Activated CD4-positive, alpha-beta T cell treated with anti-CD3 and anti-CD28 coated beads, Interleukin-2, amount 50 U/mL, for 24 hours (primary cell): ENCODE data around the gene KRTAP10-7.
"Not testable (repeated sequence)": the region's sequence is repeated elsewhere in the genome, so short reads cannot be mapped to it uniquely, and the experiment has no call there.

ENCODE experiments used
- DNase-seq, 2 donors: peaks; one replicate each; pipeline ENCODE4 v3.0.0-alpha.2; 2020; ENCODE audit warnings: low read depth in 1 of 2, low spot score in 1 of 2

KRTAP10-7 gene, protein sequence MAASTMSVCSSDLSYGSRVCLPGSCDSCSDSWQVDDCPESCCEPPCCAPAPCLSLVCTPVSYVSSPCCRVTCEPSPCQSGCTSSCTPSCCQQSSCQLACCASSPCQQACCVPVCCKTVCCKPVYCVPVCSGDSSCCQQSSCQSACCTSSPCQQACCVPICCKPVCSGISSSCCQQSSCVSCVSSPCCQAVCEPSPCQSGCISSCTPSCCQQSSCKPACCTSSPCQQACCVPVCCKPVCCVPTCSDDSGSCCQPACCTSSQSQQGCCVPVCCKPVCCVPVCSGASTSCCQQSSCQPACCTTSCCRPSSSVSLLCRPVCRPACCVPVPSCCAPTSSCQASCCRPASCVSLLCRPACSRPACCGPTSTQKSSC

DNA sequence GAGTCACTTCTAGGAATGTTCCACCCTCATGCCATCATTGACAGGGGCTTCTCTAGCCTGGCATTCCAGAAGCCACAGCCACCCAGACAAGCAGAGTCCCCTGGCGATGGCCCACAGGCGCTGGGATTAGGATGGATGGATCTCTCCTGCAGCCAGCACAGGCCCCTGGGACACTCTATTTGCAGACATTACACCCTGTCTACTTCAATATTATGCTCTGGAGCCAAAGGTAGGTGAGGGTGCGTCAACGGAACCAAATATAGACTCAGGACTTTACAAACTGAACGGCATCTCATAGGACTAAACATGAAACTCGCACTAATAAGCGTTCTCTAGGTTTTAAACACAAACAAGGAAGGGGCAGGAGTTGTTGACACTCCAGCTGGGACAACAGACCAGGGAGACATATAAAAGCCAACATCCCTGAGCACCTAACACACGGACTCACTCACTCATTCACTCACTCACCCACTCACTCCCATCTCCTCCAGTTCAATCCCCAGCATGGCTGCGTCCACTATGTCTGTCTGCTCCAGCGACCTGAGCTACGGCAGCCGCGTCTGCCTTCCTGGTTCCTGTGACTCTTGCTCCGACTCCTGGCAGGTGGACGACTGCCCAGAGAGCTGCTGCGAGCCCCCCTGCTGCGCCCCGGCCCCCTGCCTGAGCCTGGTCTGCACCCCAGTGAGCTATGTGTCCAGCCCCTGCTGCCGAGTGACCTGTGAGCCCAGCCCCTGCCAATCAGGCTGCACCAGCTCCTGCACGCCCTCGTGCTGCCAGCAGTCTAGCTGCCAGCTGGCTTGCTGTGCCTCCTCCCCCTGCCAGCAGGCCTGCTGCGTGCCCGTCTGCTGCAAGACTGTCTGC is at the start of gene KRTAP10-7:
Gene KRTAP10-7 (plus strand): TSS at position 480 of the 861 bp plus-strand sequence. CDS start 25 bp downstream, at position 505.
- DNase-seq = not testable (repeated sequence)

DNA sequence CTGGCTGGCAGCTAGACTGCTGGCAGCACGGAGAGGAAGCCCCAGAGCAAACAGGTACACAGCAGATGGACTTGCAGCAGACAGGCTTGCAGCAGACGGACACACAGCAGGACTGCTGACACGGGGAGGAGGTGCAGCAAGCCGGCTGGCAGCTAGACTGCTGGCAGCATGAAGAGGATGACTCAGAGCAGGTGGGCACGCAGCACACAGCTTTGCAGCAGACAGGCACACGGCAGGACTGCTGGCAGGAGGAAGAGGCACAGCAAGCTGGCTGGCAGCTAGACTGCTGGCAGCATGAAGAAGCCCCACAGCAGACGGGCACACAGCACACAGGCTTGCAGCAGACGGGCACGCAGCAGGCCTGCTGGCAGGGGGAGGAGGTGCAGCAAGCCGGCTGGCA is 49.6 kb upstream of the KRTAP10-7 start:
- no peak for DNase-seq

DNA sequence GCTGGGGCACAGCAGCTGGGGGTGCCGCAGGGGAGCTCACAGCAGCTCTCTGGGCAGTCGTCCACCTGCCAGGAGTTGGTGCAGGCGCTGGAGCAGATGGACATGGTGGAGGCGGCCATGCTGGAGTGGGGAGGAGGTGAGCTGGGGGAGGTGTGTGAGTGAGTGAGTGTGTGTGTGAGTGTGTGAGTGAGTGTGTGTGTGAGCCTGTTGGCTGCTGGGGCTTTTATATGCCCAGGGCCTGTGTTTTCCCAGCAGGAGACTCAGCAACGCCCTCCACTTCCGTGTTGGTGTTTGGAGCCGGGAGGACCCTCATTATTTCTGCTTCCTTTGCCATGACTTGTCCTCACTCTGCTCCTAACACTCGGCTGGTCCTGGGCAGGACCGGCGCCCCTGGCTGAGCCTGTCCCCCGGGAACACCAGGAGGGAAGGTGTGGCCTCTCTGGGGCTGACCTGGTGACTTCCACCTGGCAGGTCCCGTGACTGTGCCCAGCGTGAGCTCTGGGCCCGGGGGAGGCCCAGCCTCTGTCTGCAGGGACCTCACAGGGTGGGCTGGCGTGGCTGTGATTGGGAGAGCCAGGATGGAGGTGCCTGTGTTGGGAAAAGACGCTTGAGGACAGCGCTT is 48.9 kb upstream of the KRTAP10-7 start, which contains the start of gene KRTAP10-2:
Gene KRTAP10-2 (minus strand): TSS at position 166 of the 622 bp plus-strand sequence. CDS start 47 bp downstream, at position 119.
- no peak for DNase-seq

DNA sequence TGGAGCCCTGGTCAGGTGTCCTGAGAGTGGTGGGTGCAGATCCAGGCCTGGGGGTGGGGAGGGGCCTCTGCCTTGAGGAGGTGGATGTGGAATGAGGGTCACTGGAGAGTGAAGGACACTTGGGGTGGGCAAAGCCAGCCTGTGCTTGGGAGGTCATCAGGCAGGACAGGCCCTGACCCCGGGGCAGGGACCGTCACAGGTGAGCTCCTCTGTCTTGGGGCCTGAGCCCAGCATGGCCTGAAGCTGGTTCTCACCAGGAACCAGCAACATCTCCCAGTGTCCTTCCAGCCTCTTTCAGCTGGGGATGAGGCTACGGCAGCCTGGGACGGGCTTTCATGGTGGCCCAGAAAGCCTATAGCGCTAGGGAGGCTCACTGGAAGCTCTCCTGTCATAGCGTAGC is 48.3 kb upstream of the KRTAP10-7 start:
- DNase-seq = no peak

DNA sequence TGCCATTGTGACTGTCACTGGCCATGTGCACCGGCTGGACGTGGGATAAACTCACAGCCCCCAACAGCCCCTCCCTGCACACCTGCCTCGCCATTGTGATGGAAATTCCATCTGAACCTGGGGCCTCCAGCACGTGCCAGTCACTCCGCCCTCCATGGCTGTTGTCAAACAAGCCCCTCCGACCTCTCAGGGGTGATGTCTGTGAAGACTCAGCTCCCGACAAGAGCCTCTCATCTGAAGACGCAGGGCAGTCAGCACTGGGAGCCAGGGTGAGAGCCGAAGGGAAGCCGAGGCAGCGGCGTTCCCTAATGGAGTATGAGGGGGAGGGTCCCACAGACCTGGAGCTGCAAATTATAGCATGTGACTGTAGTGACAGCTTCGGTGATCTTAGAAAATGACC is 47.7 kb upstream of the KRTAP10-7 start:
- no peak for DNase-seq

DNA sequence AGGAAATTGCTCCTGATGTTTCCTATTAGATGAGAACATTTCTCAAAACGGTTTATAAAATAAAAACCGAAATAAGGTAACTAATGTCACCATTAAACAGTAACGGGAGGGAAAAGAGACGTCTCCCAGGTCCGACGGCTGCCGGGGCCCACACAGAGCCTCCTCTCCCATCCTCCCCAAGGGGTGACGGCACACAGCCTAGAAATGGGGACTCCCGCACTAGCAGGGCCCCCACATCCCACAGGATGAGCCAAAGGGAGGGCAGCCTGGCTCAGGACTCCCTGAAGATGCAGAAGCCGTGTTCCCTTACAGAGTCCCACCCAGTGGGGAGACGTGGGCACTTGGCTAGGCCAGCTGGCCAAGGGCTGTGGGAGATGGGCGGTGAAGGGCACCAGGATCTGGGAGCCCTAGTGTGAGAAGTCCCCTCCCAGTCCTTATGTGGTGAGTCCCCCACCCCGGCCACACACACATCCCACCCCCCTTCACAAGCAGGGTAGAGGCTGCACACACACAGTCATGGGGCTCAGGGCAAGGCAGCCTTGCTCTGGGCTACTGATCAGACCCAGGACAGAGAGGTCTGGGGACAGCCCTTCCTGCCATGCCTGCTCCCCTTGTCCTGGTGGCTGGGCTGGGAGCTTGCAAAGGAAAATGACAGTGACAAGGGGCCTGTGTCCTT is 45.1 kb upstream of the KRTAP10-7 start:
- DNase-seq = no peak

DNA sequence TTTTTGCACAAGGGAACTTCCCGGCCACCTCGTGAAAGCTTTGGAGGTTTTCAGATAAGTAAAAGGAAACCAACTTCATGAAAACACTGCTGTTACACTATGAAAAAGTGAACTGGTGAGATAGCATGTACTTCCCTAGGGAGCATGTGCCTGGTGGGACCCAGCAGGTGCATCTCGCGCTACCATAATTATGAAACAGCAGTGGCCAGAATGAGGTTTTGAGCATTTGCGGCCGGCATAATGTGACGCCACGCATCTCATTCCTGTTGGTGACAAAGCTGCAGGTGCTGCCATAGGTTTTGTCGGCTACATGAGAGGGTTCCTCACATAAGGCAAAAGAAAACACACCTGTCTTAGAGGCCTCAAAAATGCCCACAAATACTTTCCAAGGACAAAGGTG is 43.5 kb upstream of the KRTAP10-7 start:
- no peak for DNase-seq

DNA sequence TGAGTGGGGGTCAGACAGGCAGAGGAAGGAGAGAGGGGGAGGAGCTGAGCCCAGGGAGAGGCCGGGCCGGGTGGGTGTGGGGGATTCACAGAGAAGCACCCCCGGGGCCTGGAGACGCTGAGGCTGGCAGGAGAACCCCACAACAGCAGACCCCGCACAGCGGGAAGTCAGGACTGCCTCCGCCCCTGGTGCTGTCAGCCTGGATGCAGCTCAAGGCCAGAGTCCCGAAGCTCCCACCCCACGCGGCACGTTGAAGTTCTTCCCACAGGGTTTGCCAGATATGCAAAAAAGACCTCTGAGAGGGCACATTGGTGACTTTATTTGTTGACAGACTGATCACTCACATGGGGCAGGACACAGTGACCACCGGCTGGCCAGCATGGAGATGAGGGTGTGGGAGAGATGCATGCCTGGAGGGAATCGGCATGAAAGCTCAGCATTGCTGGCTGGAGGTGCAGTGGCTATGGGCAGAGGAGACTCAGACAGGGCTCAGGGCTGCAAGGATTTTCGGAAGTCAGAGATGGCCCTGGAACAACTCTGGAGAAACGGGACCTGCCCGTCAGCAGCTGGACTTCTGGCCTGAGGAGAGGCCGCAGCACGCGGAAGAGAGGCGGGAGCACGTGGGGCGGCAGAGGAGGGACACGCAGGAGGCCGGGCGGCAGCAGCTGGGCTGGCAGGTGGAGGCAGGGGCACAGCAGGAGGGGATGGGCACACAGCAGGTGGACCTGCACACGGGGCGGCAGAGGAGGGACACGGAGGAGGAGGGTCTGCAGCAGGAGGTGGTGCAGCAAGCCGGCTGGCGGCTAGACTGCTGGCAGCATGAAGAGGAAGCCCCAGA is 42.7 kb upstream of the KRTAP10-7 start:
- DNase-seq = no peak

DNA sequence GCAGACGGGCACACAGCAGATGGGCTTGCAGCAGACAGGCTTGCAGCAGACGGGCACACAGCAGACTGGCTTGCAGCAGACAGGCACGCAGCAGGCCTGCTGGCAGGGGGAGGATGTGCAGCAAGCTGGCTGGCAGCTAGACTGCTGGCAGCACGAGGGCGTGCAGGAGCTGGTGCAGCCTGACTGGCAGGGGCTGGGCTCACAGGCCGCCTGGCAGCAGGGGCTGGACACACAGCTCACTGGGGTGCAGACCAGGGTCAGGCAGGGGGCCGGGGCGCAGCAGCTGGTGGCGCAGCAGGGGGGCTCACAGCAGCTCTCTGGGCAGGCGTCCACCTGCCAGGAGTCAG is 42.1 kb upstream of the KRTAP10-7 start:
- DNase-seq = not testable (repeated sequence)

DNA sequence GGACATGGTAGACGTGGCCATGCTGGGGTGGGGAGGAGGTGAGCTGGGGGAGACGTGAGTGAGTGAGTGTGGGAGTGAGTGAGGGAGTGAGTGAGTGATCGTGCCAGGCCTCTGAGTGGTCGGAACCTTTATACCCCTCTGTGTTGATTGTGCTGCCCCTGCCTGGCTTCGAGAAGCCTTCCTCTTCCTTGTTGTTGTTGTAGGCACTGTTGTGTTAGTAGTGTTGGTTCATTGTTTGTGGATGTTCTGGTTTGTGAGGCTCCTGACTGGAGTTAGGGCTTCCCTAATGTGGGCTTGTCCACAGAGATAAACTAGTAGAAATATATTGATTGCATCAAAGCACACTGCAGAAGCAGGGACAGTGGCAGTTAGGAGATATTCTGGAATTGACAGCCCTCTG is 41.7 kb upstream of the KRTAP10-7 start, which contains the start of gene KRTAP10-3:
Gene KRTAP10-3 (minus strand): TSS at position 101 of the 400 bp plus-strand sequence. CDS start 80 bp downstream, at position 21.
- no peak for DNase-seq

DNA sequence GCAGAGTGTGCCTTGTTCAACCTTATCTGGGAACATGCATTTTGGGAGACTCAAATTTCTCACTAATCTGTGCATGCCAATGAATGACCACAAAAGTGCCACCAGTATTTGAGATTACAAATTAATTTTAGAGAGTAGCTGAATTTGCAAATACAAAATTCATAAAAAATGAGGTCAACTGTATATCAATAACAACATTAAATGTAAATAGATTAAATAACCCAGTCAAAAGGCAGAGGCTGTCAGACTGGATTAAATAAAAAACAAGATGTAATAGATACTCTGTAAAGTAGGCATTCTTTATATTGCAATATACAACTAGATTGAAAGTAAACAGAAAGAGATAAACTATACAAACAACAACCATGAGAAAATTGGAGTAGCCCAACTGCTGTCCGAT is 36.3 kb upstream of the KRTAP10-7 start:
- no peak for DNase-seq

DNA sequence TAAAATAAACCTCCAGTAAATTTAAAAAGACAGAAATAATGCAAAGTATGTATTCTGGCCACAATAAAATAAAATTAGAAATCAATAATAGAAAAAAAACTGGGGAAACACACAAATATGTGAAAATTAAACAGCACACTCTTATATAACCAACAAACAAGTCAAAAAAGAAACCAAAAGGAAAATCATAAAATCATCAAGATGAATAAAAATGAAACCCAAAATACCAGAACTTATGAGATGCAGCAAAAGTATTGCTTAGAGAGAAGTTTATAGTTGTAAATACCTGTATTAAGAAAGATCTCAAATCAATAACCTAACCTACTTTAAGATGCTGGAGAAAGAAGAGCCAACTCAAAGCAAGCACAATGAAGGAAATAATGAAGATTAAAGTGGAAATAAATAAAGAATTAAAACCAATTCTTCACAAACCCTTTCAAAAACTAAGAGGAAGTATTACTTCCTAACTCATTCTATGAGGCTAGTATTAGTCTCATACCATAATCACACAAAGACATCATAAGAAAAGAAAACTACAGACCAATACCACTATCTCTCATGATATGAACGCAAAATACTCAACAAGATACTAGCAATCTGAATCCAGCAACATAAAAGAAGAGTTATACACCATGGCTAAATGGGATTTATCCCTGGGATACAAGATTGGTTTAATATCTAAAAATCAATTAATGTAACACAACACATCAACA is 35.4 kb upstream of the KRTAP10-7 start:
- no peak for DNase-seq

DNA sequence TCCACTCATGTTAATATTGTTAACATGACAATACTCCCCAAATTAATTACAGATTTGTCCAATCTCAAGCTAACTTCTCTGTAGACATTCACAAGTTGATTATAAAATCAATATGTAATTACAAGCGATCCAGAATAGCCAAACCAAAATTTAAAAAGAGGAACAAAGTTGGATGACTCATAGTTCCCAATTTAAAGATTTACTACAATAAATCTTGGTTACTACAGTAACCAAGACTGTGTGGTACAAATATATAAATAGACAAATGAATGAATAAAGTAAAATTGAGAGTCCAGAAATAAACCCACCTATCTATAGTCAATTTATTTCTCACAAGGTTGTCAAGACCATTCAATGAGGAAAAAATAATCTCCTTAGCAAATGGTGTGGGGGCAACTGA is 34.0 kb upstream of the KRTAP10-7 start:
- DNase-seq = no peak

DNA sequence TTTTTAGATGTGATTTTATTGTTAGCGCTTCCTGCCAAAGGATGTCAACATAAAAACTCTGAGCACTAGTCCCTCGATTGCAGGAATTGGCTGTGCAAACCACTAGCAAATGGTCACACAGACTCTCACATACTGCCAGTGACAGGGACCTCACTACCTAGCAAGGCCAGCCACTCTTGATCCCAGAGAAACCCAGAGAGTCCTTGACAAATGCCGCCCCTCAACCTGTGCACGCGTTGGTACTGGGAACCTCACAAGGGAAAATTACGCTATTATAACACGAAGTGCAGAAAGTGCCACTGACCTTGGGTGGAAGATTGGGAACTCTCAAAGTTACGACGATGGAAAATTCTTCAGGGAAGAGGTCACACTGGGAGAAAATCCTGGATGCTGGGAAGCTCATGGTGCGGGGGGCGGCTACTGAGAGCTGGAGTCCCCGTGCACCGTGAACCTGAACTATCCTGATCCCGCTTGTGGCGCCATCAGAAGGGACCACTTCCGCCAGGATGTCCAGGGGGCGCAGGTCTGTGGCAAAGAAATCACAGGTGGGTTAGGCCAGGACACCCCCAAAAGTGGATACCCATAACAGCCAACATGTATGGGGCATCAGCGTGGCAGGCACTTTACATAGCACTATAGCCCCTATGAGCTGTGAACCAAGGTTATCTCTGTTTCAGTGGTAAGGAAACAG is 32.8 kb upstream of the KRTAP10-7 start:
- DNase-seq = no peak

DNA sequence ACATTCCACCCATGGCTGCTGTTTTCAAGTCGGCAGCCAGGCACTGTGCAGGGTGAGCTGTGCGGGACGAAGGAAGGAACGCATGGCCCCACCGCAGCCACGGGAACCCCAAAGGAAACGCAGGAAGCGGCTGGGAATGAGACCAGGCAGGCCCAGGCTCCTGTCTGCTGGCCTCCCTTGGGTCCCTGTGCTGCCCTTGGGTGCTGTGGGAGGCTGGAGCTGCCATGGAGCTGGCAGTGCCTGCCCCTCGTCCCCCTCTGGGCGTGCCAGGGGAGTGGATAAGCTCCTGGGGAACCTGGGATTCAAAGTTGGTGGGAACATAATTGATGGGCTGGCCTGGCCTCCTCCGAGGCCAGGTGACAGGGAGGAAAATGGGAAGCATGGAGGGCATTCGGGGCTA is 32.1 kb upstream of the KRTAP10-7 start:
- no peak for DNase-seq

DNA sequence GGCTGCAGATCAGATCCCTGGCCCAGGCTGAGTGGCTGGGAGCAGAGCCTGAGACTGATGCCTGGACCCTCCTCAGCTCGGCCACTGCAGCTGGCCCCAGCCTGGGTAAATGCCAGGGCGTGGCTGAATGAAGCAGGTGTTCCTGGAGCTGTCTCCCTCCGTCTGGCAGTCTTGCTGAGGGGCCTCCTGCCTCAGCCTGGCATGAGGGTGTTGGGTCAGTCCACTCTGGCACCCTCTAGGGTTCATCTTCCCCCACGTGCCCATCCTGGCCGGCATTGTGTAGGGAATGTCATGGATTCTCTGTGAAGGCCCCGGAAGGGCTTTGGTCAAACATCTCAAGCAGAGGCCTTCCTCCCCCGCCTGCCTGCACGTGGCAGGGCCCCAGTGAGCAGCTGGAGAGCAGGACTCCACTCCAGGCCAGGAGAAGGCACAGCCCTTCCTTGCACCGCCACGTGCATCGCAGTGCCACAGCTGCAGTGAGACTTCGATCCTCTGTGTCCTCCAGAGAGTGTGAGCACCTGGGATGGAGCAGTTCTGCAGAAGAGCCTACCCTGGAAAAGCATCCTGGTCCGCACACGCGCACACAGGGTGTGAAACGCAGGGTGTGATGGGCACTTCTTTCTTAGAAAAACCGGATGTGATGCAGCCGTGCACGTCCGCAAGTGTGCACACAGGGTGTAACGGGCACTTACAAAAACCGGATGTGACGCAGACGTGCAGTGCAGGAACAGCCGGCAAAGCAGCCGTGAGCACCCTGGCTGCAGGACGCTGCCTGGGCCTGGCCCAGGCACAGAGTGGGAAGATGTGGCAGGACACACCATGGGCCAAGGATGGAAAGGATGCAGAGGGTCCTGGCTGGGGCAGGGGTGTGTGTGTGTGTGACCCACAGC is 31.5 kb upstream of the KRTAP10-7 start:
- no peak for DNase-seq

DNA sequence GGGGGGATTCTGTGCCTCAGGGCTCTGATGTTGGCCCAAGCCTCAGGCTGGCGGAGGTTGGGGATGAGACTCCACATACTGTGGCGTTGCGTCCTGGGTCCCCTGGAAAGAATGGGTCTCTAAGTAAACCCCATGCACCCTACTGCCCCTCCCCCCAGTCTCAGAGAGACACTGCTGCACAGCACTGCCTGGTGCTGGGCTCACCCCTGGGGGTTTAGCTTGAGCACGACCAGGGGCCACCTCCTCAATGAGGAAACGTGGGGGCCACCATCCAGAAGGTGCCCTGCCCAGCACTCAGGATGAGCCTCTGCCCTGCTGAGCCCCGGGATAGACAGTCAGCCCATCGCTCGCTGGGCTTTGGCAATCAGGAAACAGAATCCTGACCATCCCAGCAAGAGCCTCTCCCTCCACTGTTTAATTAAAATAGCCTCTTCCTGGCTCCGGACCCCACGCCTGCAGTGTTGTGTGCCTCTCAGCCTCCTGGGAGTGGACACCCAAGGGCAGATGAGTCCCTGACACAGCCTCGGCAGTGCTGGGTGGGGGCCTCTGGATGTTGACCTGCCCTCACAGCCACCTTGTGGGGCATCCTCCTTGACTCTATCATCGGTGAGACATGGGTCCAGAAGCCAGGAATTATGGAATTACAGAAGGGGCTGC is 30.4 kb upstream of the KRTAP10-7 start:
- no peak for DNase-seq
